HTR-8/SVneo (cell line): ENCODE measurements around the gene PIERCE2.
"Not testable (repeated sequence)": the region's sequence is repeated elsewhere in the genome, so short reads cannot be mapped to it uniquely, and the experiment has no call there.

Experiments
- DNase-seq: peaks from one replicate; pipeline ENCODE4 v3.0.0; 2011; ENCODE audit warnings: low spot score, mixed read lengths; ENCODE audit not compliant: insufficient read length
- FAIRE-seq: peaks from 2 replicates; lab custom pipeline; 2011; peaks lifted over from hg19 to GRCh38; lab: Jason Lieb, UNC

The PIERCE2 gene, protein sequence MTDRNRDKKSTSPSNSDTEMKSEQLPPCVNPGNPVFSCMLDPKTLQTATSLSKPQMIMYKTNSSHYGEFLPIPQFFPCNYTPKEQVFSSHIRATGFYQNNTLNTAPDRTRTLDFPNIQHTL

GRCh38 chr15:55408012-55408928 lies at the start of gene PIERCE2, which contains the start of gene CCPG1:
PIERCE2 (plus strand) TSS chr15:55408495; CDS start chr15:55408769, 274 bp downstream.
CCPG1 (minus strand) TSS chr15:55408359; CDS start chr15:55389424, 18,935 bp downstream.
- DNase-seq (peak; percentile 88), FAIRE-seq (peak; percentile 23)

DNA sequence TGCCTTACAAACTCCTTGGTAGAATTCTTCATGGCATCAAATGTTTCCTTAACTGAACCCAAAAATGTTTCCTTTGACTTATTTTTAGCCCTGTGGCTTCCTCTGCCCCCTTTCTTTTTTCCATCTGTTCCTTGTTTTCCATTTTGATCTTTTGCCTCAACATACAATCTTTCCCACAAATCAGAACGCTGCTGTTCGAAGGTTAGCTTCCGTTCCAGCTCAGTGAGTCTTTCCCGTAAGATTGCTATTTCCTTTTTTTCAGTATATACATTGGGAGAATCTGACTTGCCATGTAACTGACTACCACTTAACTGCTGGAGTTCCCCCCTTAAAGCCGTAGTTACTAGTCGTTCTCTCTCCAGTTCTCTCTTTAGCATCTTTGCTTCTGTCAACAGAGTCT lies 48.0 kb upstream of the PIERCE2 start:
- FAIRE-seq (no peak), DNase-seq (no peak)

- DNase-seq (no peak), FAIRE-seq (no peak)
Observed at GRCh38 chr15:55361048-55361447, 47.2 kb upstream of the PIERCE2 start.

- DNase-seq: no peak
- no peak for FAIRE-seq
Observed at GRCh38 chr15:55362641-55363040, 45.7 kb upstream of the PIERCE2 start.

DNA sequence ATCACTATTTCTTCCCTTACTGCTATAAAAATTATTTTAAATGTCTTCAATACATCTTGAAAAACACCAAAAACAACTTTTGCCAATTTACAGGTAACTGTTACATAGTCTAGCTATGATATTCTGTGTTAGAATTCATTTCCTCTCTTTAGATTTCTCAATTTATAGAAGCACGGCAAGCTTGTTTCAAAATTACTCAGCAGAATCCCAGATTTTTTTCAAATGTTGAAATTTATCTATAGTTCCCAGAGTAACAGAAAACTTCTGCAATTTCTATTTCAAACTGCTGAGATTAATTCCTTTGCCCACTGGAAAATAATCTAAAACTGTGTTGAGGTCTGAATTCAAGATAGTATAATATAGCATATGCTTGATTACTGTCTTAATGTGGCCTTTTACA lies 41.3 kb upstream of the PIERCE2 start:
- FAIRE-seq (no peak), DNase-seq (no peak)

- no peak for DNase-seq
- FAIRE-seq: no peak
Observed at GRCh38 chr15:55372701-55373440, 35.4 kb upstream of the PIERCE2 start.

DNA sequence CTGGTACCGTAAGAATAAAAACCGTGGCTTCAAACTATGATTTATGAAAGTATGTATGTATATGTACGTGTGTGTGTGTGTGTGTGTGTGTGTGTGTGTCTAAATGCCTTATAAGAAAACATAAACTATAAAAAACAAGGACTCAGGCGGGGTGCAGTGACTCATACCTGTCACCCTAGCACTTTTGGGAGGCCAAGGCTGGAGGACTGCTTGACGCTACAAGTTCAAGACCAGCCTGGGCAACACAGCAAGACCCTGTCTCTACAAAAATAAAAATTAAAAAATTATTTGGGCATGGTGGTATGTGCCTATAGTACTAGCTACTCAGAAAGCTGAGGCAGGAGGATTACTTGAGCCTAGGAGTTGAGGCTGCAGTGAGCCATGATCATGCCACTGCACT lies 29.2 kb upstream of the PIERCE2 start:
- DNase-seq: no peak
- FAIRE-seq: no peak

DNA sequence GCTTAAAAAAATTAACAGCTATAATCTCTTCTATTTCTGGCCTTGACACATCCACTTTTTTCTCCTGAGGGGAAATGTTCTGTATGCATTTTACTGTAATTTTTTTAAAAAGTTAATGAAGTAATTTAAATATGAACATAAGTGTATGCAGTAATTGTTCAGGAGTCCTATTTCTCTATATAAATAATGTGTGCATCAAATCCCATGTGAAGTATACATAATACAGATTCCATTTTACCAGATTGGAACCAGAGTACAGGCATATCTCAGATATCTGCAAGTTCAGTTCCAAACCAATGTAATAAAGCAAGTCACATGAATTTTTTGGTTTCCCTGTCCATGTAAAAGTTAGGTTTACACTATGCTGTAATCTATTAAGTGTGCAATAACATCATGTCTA lies 26.7 kb upstream of the PIERCE2 start:
- no peak for DNase-seq
- FAIRE-seq: no peak

GRCh38 chr15:55383687-55384086 lies 24.6 kb upstream of the PIERCE2 start:
- FAIRE-seq: no peak

GRCh38 chr15:55387027-55387426 lies 21.3 kb upstream of the PIERCE2 start:
- FAIRE-seq: no peak
- DNase-seq: no peak

More at GRCh38 chr15:55383687-55384086, 24.6 kb upstream of the PIERCE2 start:
- DNase-seq: no peak

DNA sequence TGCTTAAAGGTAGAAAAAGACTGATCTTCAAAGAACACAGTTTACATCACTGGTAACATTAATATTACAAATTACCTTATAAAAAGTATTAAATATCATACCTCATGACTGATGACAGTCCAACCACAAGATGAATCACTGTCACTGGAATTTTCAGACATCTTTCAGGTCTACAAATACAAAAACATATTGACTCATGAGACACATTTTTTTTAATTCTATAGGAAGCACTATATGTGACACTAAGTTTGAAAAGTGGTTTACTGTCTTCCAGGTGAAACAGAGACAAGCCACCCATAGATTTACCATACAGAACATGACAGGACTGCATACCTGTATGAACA lies 19.1 kb upstream of the PIERCE2 start:
- DNase-seq (peak; percentile 36), FAIRE-seq (no peak)

GRCh38 chr15:55394694-55395093 lies 13.6 kb upstream of the PIERCE2 start:
- DNase-seq (no peak), FAIRE-seq (no peak)

DNA sequence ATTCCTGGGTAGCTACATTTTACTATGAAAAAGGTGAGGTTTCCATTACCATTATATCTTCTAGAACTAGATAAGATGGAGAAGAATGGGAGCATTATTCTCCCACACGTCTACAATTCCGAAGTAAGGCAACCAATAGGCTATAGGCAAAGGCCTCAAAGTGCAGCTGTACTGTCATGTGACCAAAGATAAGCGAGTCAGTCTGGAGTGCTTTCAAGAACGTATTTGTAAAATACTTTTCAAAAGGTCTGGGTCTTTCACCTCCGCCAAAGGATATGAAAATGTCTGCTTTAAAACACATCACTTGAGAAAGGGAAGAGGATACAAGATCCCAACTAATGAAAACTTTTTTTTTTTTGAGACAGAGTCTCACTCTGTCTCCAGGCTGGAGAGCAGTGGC lies 10.1 kb upstream of the PIERCE2 start:
- FAIRE-seq (no peak), DNase-seq (no peak)

GRCh38 chr15:55400050-55400449 lies 8.2 kb upstream of the PIERCE2 start:
- DNase-seq, FAIRE-seq: not testable (repeated sequence)

GRCh38 chr15:55401786-55402246 lies 6.5 kb upstream of the PIERCE2 start:
- no peak for FAIRE-seq
- no peak for DNase-seq

DNA sequence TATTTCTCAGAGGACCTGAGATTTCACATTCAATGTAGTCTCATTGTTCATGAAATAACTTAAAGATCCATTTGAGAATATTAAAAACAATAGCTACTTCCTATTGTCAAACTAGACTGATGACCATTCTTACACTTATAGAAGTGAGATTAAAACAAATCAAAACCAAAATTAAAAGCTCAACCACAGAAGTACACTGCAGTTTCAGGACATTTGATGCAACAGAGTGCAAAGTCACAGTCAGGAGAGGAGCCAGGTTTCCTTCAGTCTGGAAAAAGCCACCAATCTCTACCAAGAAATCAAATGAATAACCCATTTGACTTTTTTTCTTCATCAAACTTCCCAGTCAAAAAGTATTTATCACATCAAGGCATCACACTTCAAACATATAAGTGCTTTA lies 5.6 kb upstream of the PIERCE2 start:
- DNase-seq: no peak
- FAIRE-seq: no peak

DNA sequence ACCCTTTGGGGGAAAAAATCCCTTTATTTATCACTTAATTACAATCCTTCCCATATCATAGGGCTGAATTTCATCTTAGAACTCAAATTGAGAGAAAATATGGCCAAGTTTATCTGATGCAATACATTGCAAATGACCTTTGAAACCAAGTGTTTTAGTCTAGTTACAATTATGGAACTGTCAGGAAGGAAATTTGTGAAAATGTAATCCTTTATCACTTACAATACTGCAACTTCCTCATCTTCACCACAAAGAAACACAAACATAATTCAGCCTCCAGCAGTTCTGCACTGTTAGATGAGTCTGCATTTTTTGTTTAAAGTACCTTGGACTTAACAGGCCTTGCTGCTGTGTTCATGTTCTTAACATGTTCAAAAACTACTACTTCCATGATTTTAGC lies 4.8 kb upstream of the PIERCE2 start:
- no peak for DNase-seq
- no peak for FAIRE-seq

GRCh38 chr15:55407498-55408011 lies 740 bp upstream of the PIERCE2 start:
- DNase-seq: no peak
- no peak for FAIRE-seq

- DNase-seq, FAIRE-seq: not testable (repeated sequence)
Observed at GRCh38 chr15:55408976-55409375, 681 bp downstream of the PIERCE2 start.

DNA sequence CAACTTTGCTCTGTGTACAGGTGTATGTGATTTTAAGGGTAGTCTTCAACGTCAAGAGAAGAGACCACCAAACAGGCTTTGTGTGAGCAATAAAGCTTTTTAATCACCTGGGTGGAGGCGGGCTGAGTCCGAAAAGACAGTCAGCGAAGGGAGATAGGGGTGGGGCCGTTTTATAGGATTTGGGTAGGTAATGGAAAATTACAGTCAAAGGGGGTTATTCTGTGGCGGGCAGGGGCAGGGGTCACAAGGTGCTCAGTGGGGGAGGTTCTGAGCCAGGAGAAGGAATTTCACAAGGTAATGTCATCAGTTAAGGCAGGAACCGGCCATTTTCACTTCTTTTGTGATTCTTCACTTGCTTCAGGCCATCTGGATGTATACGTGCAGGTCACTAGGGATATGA lies 9.4 kb downstream of the PIERCE2 start:
- not testable (repeated sequence) for DNase-seq, FAIRE-seq
